SK-N-SH treated with all-trans-retinoic acid at 6 μM for 48 hours (cell line): ENCODE measurements around the gene WBP2.

Experiments used
- ARNTL ChIP-seq: fragments of 450-650 bp; formaldehyde crosslinking; IDR thresholded peaks from 2 replicates; pipeline ENCODE4 v1.5.0; 2020; ENCODE audit warnings: low read depth, mild to moderate bottlenecking, moderate library complexity, borderline replicate concordance
- GLIS3 ChIP-seq: fragments of 250-450 bp; sonication (Bioruptor Pico); IDR thresholded peaks from 2 replicates; pipeline ENCODE4 v1.5.0; 2020; ENCODE audit warnings: mild to moderate bottlenecking, moderate library complexity
- OSR1 ChIP-seq: fragments of 250-450 bp; sonication (Bioruptor Pico); IDR thresholded peaks from 2 replicates; pipeline ENCODE4 v1.8.0; 2022; ENCODE audit warnings: moderate library complexity, mild to moderate bottlenecking, inconsistent platforms
- PATZ1 ChIP-seq: fragments of 250-450 bp; sonication (Bioruptor Pico); IDR thresholded peaks from 2 replicates; pipeline ENCODE4 v1.8.0; 2020; ENCODE audit warnings: mild to moderate bottlenecking, moderate library complexity, borderline replicate concordance
- ZFP3 ChIP-seq: fragments of 250-450 bp; sonication (Bioruptor Pico); IDR thresholded peaks from 2 replicates; pipeline ENCODE4 v1.5.0; 2020; ENCODE audit warnings: mild to moderate bottlenecking, moderate library complexity
- ZFP30 ChIP-seq: fragments of 450-650 bp; formaldehyde crosslinking; IDR thresholded peaks from 2 replicates; pipeline ENCODE4 v1.5.0; 2022; ENCODE audit warnings: mild to moderate bottlenecking, moderate library complexity
- TF ChIP-seq, protein P1 (sequence below): fragments of 250-450 bp; sonication (Bioruptor Pico); IDR thresholded peaks from 2 replicates; pipeline ENCODE4 v1.5.1; 2020; ENCODE audit warnings: low read depth, mild to moderate bottlenecking, moderate library complexity

GRCh38 chr17:75902406-75902805, 47.3 kb upstream of the WBP2 start:
- TF ChIP-seq GLIS3 (CRISPR knock-in tag), result no peak
- TF ChIP-seq OSR1 (CRISPR knock-in tag), result no peak
- no peak for TF ChIP-seq PATZ1 (CRISPR knock-in tag)
- TF ChIP-seq ZFP30 (CRISPR knock-in tag), result no peak
- TF ChIP-seq, protein P1, sequence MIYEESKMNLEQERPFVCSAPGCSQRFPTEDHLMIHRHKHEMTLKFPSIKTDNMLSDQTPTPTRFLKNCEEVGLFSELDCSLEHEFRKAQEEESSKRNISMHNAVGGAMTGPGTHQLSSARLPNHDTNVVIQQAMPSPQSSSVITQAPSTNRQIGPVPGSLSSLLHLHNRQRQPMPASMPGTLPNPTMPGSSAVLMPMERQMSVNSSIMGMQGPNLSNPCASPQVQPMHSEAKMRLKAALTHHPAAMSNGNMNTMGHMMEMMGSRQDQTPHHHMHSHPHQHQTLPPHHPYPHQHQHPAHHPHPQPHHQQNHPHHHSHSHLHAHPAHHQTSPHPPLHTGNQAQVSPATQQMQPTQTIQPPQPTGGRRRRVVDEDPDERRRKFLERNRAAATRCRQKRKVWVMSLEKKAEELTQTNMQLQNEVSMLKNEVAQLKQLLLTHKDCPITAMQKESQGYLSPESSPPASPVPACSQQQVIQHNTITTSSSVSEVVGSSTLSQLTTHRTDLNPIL (CRISPR knock-in tag), result no peak
- TF ChIP-seq ZFP3 (CRISPR knock-in tag), result no peak
- TF ChIP-seq ARNTL (CRISPR knock-in tag), result no peak
